PC-3 (cell line): Measurements from ENCODE around the gene EFHC1.

Experiments
- EZH2phosphoT487 ChIP-seq: fragments of 300-600 bp; sonication (generic); IDR thresholded peaks from 2 replicates; pipeline ENCODE4 v1.6.1; 2018; ENCODE audit warnings: mild to moderate bottlenecking, antibody characterized with exemption, low read length, borderline replicate concordance
- TF ChIP-seq, protein P1 (sequence below): fragments of 300-600 bp; sonication (generic); conservative IDR thresholded peaks from 2 replicates; pipeline ENCODE4 v1.5.1; 2017; ENCODE audit warnings: antibody characterized with exemption, low read depth, mild to moderate bottlenecking, low read length

DNA sequence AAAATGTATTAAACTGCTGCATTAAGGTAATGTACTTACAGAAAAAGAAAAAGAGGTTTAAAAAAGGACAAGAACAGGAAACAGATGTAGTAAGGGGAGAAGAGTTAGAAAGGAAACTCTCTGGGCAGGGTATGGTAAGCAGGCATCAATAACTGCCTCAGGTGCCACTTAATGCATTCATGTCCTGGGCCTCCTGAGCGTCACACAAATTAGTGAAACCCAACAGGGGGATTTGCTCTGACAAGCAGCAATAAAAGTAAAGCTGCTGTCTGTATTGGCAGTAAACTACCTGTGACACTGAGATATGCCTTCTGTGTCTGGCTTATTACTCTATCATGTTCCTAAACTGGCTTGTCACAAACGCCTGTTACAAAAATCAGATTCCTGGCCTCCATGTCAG lies 1.5 kb upstream of the EFHC1 start:
- TF ChIP-seq, protein P1, sequence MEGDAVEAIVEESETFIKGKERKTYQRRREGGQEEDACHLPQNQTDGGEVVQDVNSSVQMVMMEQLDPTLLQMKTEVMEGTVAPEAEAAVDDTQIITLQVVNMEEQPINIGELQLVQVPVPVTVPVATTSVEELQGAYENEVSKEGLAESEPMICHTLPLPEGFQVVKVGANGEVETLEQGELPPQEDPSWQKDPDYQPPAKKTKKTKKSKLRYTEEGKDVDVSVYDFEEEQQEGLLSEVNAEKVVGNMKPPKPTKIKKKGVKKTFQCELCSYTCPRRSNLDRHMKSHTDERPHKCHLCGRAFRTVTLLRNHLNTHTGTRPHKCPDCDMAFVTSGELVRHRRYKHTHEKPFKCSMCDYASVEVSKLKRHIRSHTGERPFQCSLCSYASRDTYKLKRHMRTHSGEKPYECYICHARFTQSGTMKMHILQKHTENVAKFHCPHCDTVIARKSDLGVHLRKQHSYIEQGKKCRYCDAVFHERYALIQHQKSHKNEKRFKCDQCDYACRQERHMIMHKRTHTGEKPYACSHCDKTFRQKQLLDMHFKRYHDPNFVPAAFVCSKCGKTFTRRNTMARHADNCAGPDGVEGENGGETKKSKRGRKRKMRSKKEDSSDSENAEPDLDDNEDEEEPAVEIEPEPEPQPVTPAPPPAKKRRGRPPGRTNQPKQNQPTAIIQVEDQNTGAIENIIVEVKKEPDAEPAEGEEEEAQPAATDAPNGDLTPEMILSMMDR = no peak
- no peak for TF ChIP-seq EZH2phosphoT487
